Measurements from ENCODE around the gene CTH. TPM values are rescaled to one million over a fixed set of nuclear protein-coding genes. Genes with fewer than 3 reads are reported as not detected.
A peak's percentile ranks its signal among the peaks of the same experiment; 100 is the strongest.
"Not testable (repeated sequence)": the region's sequence is repeated elsewhere in the genome, so short reads cannot be mapped to it uniquely, and the experiment has no call there.

CTH gene
- 10 to 100 TPM; 14.7 to 22.2 (median 15.4) TPM for total RNA-seq

DNA sequence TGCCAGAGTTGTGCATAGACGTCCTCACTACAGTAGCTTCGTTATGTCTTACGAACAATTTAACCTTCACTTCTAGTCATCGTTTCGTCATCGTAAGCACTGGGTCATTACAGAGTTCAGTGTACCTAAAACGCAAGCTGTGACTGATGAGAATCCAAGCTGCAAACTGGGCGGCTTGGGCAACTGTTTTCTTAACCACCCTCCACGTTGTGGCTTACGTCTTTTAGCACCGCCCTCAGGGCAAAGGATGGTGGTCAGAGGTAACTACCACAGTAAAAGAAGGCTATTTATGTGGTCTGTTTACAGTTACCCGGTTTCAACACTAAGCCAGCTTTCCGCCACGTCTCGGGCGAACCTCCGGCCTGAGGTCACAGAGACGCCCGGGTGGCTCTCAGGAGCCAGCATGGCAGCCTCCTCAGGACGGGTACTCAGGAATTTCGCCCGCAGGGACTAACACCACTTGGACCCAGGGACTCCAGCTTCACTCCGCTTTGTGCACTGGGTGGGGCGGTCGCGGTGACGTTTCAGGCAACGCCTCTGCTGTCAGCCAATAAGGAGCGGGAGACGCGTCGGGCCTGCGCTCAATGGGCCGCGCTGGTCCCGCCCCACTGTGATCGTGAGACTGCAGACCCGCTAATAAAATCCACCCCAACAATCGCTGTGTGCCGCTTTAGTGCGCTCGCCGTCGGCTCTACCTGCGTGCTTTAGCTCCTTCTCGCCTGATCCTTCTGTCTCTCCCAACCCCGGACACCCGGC is at the start of gene CTH:
CTH (plus strand) TSS at position 665 of the 756 bp plus-strand sequence. CDS start 148 bp downstream, outside the sequence.
- Histone ChIP-seq H3K27ac (peak within 1 kb of the TSS; percentile 66 to 95 (median 89)), H3K4me3 (replicated peaks in 1 of 3) (peak within 1 kb of the TSS; percentile 24 to 51 (median 51)), H3K36me3 (no peaks in the 10 kb centered on the region), H3K9me3 (no peaks in the 10 kb centered on the region), H3K4me1 (peaks cover 6 to 10% of the 10 kb centered on the region in 2 donors), H3K27me3 (no peaks in the 10 kb centered on the region)
- intact Hi-C loops (cut with DNase I): no loop called here
- TF ChIP-seq, protein P1, sequence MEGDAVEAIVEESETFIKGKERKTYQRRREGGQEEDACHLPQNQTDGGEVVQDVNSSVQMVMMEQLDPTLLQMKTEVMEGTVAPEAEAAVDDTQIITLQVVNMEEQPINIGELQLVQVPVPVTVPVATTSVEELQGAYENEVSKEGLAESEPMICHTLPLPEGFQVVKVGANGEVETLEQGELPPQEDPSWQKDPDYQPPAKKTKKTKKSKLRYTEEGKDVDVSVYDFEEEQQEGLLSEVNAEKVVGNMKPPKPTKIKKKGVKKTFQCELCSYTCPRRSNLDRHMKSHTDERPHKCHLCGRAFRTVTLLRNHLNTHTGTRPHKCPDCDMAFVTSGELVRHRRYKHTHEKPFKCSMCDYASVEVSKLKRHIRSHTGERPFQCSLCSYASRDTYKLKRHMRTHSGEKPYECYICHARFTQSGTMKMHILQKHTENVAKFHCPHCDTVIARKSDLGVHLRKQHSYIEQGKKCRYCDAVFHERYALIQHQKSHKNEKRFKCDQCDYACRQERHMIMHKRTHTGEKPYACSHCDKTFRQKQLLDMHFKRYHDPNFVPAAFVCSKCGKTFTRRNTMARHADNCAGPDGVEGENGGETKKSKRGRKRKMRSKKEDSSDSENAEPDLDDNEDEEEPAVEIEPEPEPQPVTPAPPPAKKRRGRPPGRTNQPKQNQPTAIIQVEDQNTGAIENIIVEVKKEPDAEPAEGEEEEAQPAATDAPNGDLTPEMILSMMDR (IDR thresholded peaks at IDR 0.05): peak in 2 of 6 experiments; percentile 7 to 14
- peak; percentile 30 to 99 for TF ChIP-seq POLR2A (IDR thresholded peaks at IDR 0.05)
- DNase-seq: peak; percentile 99
- WGBS, 2 donors: 0 to 1% methylated on average over 30 to 48 of the region's 48 CpGs

- Histone ChIP-seq H3K27me3 (no peaks in the 10 kb centered on the region), H3K36me3 (no peaks in the 10 kb centered on the region), H3K4me1 (no peaks in the 10 kb centered on the region), H3K4me3 (replicated peaks in 1 of 3) (no peak overlapping the region), H3K27ac (no peak overlapping the region), H3K9me3 (no peaks in the 10 kb centered on the region)
- WGBS, 2 donors: 66 to 69% methylated on average over 3 of the region's 3 CpGs
- TF ChIP-seq, protein P1 (IDR thresholded peaks at IDR 0.05): no peak
- TF ChIP-seq POLR2A (IDR thresholded peaks at IDR 0.05): no peak
- intact Hi-C loops (cut with DNase I): no loop called here
- no peak for DNase-seq
Observed at GRCh38 chr1:70361727-70362398, 49.2 kb upstream of the CTH start.

DNA sequence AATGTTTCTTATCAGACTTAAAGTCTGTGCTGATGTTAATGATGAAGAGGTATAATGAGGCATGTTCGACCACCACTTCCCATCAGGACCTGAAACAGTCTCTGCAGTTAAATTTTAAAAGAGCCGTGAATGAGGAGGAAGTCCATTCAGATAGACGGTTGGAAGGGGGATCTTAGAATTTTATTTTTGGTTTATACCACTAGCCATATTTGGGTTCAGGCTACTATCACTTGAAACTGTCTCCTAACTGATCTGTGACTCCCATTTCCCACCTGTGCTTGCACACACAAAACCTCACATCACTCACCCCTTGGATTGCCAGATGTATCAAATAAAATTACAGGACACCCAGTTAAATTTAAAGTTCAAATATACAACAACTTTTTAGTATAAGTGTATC is 46.6 kb upstream of the CTH start:
- no peak for TF ChIP-seq POLR2A (IDR thresholded peaks at IDR 0.05)
- TF ChIP-seq, protein P1 (IDR thresholded peaks at IDR 0.05): no peak
- Histone ChIP-seq H3K36me3 (no peaks in the 10 kb centered on the region), H3K27ac (no peak overlapping the region), H3K27me3 (no peaks in the 10 kb centered on the region), H3K9me3 (no peaks in the 10 kb centered on the region), H3K4me3 (replicated peaks in 1 of 3) (no peak overlapping the region), H3K4me1 (no peaks in the 10 kb centered on the region)
- WGBS, 2 donors: 74 to 81% methylated on average over 3 of the region's 3 CpGs
- no peak for DNase-seq
- intact Hi-C loops (cut with DNase I): no loop called here

DNA sequence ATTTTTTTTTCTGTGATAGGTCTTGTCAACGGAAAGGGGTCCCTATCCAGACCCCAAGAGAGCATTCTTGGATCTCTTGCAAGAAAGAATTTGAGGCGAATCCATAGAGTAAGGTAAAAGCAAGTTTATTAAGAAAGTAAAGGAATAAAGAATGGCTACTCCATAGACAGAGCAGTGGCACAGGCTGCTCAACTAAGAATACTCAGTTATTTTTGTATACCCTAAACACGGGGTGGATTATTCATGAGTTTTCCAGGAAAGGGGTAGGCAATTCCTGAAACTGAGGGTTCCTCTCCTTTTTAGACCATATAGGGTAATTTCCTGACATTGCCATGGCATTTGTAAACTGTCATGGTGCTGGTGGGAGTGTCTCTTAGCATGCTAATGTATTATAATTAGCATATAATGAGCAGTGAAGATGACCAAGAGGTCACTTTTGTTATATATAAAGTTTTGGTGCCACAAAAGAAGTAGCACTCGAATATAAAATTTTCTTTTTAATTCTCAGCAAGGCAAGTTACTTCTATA is 44.6 kb upstream of the CTH start:
- DNase-seq; H3K36me3 ChIP-seq; H3K4me3 ChIP-seq (replicated peaks in 1 of 3); H3K4me1 ChIP-seq; intact Hi-C loops (cut with DNase I); H3K27me3 ChIP-seq; H3K27ac ChIP-seq; H3K9me3 ChIP-seq: not testable (repeated sequence)
- 92 to 97% methylated on average over 4 of the region's 4 CpGs for WGBS, 2 donors

GRCh38 chr1:70366997-70367396 is 44.1 kb upstream of the CTH start:
- H3K4me3 ChIP-seq (replicated peaks in 1 of 3); H3K9me3 ChIP-seq; H3K27me3 ChIP-seq; intact Hi-C loops (cut with DNase I); DNase-seq; H3K4me1 ChIP-seq; H3K27ac ChIP-seq; H3K36me3 ChIP-seq: not testable (repeated sequence)
- 90 to 95% methylated on average over 3 of the region's 3 CpGs for WGBS, 2 donors

GRCh38 chr1:70367397-70367796 is 43.7 kb upstream of the CTH start:
- 86 to 87% methylated on average over 5 of the region's 5 CpGs for WGBS, 2 donors
- DNase-seq; intact Hi-C loops (cut with DNase I); H3K27me3 ChIP-seq; H3K27ac ChIP-seq; H3K4me3 ChIP-seq (replicated peaks in 1 of 3); H3K9me3 ChIP-seq; H3K4me1 ChIP-seq; H3K36me3 ChIP-seq: not testable (repeated sequence)

DNA sequence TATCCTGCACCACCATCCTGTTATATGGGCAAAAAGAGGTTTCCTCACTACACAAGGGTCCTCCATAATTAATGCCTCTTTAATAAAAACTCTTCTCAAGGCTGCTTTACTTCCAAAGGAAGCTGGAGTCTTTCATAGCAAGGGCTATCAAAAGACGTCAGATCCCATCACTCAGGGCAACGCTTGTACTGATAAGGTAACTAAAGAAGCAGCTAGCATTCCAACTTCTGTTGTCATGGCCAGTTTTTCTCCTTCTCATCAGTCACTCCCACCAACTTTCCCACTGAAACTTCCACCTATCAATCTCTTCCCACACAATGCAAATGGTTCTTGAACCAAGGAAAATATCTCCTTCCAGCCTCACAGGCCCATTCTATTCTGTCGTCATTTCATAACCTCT is 39.5 kb upstream of the CTH start:
- DNase-seq; H3K9me3 ChIP-seq; intact Hi-C loops (cut with DNase I); H3K27me3 ChIP-seq; H3K4me1 ChIP-seq; H3K4me3 ChIP-seq (replicated peaks in 1 of 3); H3K27ac ChIP-seq; H3K36me3 ChIP-seq: not testable (repeated sequence)
- WGBS, 2 donors: 90 to 91% methylated on average over 3 of the region's 3 CpGs
